Non-pigmented ciliary epithelial cell (primary cell): ENCODE data around the gene ZNF549.
"Not testable (repeated sequence)": the region's sequence is repeated elsewhere in the genome, so short reads cannot be mapped to it uniquely, and the experiment has no call there.

Experiments used
- DNase-seq: peaks from one replicate; pipeline ENCODE4 v3.0.0-alpha.2; 2010; ENCODE audit warnings: low read depth

Gene ZNF549

DNA sequence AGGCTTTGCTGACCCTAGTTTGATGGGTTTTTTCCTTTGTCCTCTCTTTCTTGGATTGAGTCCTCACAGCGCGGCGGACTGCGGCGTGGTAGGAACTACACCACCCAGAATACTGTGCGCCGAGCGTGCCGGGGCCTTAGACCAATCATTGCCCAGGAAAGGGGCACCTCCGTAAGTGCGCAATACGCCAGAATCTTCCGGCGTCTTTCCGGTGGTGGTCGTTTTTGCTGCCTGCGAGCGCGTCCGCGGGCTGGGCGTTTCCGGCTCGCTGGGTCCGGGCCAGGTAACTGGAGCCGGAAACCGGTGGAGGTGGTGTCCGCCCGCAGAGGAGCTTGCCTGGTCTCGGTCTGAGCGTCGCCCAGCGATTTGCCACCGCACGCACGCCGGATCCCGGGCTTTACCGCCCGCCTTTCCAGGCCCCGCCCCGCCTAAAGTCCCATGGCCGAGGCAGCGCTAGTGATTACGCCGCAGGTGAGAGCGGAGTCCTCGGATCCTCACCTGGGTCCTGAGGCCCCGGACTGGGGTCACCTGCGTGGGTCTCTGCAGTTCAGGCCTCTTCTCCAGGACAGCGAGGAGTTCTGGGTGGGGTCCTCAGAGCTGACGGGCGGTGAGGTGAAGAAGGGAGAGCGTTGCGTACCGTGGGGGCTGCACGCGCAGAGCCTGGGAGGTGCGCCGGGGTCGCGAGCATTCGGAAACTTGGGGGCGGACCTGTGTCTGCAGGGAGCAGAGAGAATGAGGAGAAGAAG, at the start of gene ZNF549:
Gene ZNF549 (plus strand): TSS at position 221 of the 746 bp plus-strand sequence. CDS start 218 bp downstream, at position 439.
- DNase-seq: peak; percentile 63

GRCh38 chr19:57487477-57488298, 39.5 kb upstream of the ZNF549 start, which contains the start of gene ZNF419:
TSS of gene ZNF419 (plus strand) at chr19:57487750. CDS start at chr19:57487951, 201 bp downstream.
- DNase-seq: peak; percentile 36

DNA sequence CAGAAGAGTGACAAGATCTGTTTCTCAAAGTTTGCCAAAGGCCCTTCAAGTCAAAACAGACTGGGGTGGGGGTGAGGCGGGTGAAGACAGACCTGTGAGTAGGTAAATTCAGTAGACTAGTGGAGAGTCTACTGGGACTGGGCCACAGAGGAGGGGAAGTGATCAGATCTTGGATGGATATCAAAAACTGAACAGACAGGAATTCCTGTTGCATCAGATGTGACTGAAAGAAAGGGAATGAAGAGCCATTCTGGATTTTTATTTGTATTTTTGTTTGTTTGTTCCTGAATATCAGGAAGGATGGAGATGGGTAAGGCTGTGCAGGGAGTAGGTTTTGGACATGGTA, 38.9 kb upstream of the ZNF549 start:
- DNase-seq: not testable (repeated sequence)

- not testable (repeated sequence) for DNase-seq
Observed at GRCh38 chr19:57499332-57499679, 27.9 kb upstream of the ZNF549 start.

DNA sequence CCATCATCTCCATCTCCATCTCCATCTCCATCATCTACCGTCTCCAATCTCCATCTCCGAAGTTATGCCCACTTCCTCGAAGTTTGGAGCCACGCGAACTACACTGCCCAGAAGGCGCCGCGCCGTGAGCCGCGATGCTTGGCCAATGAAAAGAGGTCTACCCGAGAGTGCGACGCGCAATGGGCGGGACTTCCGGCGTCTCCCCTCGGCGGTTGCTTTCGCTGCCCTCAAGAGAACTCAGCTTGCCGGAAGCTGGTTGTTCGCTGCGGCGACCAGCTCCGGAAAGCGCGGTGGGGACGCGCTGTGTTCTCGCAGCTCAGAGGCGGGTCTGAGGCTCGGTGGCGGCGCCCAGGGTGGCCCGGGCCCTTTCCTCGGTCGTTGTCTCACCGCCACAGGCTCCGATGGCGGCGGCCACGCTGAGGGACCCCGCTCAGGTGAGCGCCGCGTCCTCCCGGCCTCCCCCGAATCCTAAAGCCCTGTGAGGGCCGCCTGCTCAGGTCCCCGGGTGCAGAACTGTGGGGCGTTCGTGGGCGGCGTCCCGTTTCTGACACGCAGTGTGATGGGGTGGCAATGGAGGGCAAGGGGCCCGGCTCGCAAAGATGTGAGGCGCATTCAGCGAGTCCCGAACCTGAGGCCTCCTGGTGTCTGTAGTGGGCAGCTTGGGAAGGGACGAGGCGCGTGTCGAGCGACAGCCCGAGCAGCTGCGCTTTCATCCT, 27.3 kb upstream of the ZNF549 start, which contains the start of gene ZNF773:
Gene ZNF773 (plus strand): TSS at position 259 of the 716 bp plus-strand sequence. CDS start 143 bp downstream, at position 402.
- peak; percentile 78 for DNase-seq

GRCh38 chr19:57500400-57500799, 26.8 kb upstream of the ZNF549 start:
- DNase-seq: not testable (repeated sequence)

DNA sequence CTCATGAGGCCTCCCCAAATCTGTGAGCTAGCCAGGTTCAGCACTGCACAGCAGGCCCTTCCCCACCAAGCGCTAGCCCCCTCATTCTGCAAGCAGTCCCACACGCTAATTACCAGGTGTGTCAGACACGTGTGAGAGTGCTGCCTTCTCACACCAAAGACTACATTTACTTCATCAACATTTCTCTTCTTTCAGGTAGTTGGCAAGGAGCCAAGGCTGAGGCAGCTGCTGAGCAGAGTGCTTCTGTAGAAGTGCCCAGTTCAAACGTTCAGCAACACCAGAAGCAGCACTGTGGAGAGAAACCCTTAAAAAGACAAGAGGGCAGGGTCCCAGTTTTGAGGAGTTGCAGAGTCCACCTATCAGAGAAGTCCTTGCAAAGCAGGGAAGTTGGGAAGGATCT, 21.0 kb upstream of the ZNF549 start:
- DNase-seq: no peak

GRCh38 chr19:57511484-57511883, 15.7 kb upstream of the ZNF549 start:
- DNase-seq: no peak

DNA sequence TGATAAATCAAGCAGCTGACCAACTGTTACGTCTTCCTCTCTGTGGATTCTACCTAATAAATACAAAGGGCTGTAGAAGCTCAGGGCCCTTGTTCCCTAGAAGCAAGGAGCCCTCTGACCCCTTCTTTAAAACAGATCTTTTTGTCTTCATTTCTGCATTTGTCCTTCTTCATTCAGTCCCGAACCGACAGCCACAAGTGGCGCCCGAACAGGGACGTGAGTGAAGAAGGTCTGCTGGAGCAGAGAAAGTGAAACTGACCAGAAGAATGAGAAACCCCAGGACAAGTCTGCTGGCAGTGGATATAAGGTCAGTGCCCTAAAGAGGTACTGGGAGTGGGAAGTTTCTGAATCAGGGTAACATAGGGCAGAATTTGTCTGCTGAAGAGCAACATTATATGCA, 14.3 kb upstream of the ZNF549 start:
- no peak for DNase-seq

GRCh38 chr19:57515255-57515654, 11.9 kb upstream of the ZNF549 start:
- no peak for DNase-seq

DNA sequence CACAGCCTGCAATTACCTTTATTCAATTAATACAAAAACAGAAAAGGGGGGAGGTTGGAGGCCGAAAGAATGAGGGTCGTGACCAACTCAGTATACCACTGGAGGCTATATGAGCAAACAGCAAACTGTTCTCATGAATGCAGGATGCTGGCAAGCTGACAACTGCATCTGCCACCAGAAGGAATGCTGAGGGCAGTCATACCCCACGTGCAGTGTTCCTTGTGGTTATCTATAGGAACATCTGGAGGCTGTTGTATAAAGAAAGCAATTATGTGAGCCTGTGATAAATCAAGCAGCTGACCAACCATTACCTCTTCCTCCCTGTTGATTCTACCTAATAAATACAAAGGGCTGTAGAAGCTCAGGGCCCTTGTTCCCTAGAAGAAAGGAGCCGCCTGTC, 9.1 kb upstream of the ZNF549 start:
- DNase-seq: not testable (repeated sequence)

GRCh38 chr19:57537953-57538547, 10.9 kb downstream of the ZNF549 start:
- DNase-seq: no peak

GRCh38 chr19:57546513-57546912, 19.4 kb downstream of the ZNF549 start:
- DNase-seq: no peak

- DNase-seq: no peak
Observed at GRCh38 chr19:57552432-57552831, 25.3 kb downstream of the ZNF549 start.

GRCh38 chr19:57557659-57558058, 30.5 kb downstream of the ZNF549 start:
- no peak for DNase-seq

DNA sequence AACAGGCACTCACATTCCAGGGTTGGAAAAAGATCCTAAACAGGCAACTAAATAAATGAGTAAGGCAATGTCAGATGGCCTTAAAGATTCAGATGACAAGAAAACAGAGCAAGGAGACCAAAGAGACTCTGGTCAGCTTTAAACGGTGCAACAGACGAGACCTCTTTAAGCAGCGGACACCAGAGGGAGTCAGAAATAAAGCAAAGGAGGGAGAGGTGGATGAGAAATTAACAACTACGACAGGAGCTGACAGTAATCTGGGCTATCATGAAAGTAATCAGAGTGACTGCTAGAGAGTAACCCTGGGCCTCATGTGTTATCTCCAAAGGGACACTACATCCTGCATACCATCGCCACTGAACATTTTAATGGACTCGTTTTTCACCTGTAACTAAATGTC, 31.4 kb downstream of the ZNF549 start:
- DNase-seq: no peak

GRCh38 chr19:57559008-57559403, 31.9 kb downstream of the ZNF549 start:
- DNase-seq: no peak

GRCh38 chr19:57559404-57560025, 32.4 kb downstream of the ZNF549 start, which contains the start of gene ZNF550:
TSS of gene ZNF550 (minus strand) at chr19:57559863. CDS start at chr19:57559682, 181 bp downstream.
- DNase-seq: peak; percentile 53

DNA sequence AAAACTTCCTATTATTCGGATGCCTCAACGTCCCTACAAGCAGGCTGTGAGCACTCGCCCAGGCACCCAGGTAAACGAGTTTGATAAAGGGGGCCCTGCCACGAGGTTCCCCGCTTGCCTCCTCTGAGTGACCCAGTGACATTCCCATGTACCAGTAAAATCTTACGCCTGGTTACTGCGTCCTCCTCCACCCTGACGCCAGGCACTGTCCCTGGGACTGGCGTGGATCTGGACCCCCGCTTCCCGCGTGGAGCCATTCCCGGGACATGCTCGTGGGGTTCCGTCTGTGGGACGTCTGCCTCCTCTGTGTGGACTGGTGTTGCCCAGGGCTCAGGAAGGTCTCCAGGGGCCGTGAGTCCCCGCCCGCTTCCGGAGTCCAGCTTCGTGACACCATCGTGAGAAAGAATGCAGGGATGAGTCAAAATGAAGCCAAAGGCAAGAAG, 32.9 kb downstream of the ZNF549 start:
- DNase-seq: peak; percentile 28

- no peak for DNase-seq
Observed at GRCh38 chr19:57563547-57563946, 36.4 kb downstream of the ZNF549 start.
